K562 (cell line): ENCODE measurements around the gene DPP9. TPM values are rescaled to one million over a fixed set of nuclear protein-coding genes. Genes with fewer than 3 reads are reported as not detected.

Experiments
- ATAC-seq: fragments of 200-7000 bp; cut with Tn5 transposase; 3 replicates; pipeline ENCODE4 v1.9.1; 2020; ENCODE audit warnings: moderate library complexity
- BruUV-seq: library from RNA; stranded (reverse); fragments of 400-500 nt; replicated peaks from 2 replicates; lab custom pipeline; 2021; lab: Mats Ljungman, UMichigan
- CTCF ChIA-PET: fragments of 300-600 bp; formaldehyde crosslinking; extraction: SDS; loops from one replicate; lab custom pipeline; 2021; ENCODE audit warnings: low intra/inter-chr PET ratio; lab: Yijun Ruan, JAX
- POLR2A ChIA-PET: fragments of 300-600, 350-650 bp; sonication (Branson Sonifier 250); formaldehyde crosslinking; extraction: SDS; loops from one replicate; lab custom pipeline; 2021; ENCODE audit warnings: antibody characterized with exemption, inconsistent platforms; lab: Yijun Ruan, JAX
- DNase-seq, 4 experiments: peaks; one replicate each; pipeline versions ENCODE4 v3.0.0 to v3.0.0-alpha.2; 2011 to 2018; ENCODE audit warnings: low spot score in 3 of 4, mixed read lengths in 3 of 4; ENCODE audit errors: extremely low read depth in 1 of 4
- FAIRE-seq: peaks from 2 replicates; lab custom pipeline; 2011; peaks lifted over from hg19 to GRCh38; lab: Jason Lieb, UNC
- H2AFZ ChIP-seq: 2 replicates; pipeline ENCODE4 v1.6.0; 2011; ENCODE audit warnings: low read depth, low read length, control low read depth, inconsistent platforms
- H3K27ac ChIP-seq: fragments of 200-600 bp; 3 replicates; pipeline ENCODE4 v1.8.0; 2011; ENCODE audit warnings: low read depth, mild to moderate bottlenecking, control low read depth, inconsistent platforms, low read length, moderate library complexity, mixed read lengths; ENCODE audit errors: extremely low read depth
- H3K27me3 ChIP-seq, 2 experiments: fragments of 300-600 bp in 1 of 2; 2 replicates in 1 of 2; 3 replicates in 1 of 2; pipeline versions ENCODE4 v1.6.0 to v1.8.0; 2011; ENCODE audit warnings: inconsistent platforms in 2 of 2, low read length in 2 of 2, mild to moderate bottlenecking in 1 of 2, mixed read lengths in 1 of 2, moderate library complexity in 1 of 2; ENCODE audit not compliant: control insufficient read depth in 2 of 2, insufficient read depth in 2 of 2
- H3K36me3 ChIP-seq: fragments of 300-600 bp; 3 replicates; pipeline ENCODE4 v1.8.0; 2011; ENCODE audit warnings: mild to moderate bottlenecking, low read length, inconsistent platforms; ENCODE audit not compliant: control insufficient read depth, insufficient read depth
- H3K4me1 ChIP-seq, 2 experiments: fragments of 200-600 bp in 1 of 2; replicated peaks in 1 of 2; 2 replicates in 1 of 2; 3 replicates in 1 of 2; pipeline versions ENCODE4 v1.5.1 to v1.8.0; 2011; ENCODE audit warnings: inconsistent platforms in 2 of 2, low read length in 2 of 2, mild to moderate bottlenecking in 1 of 2, mixed read lengths in 1 of 2, moderate library complexity in 1 of 2; ENCODE audit not compliant: control insufficient read depth in 2 of 2, insufficient read depth in 2 of 2
- H3K4me2 ChIP-seq: 2 replicates; pipeline ENCODE4 v1.6.1; 2011; ENCODE audit warnings: low read length, control low read depth, inconsistent platforms, mixed read lengths; ENCODE audit not compliant: insufficient read depth
- H3K4me3 ChIP-seq: fragments of 200-600 bp; sonication (generic), shearing (Covaris generic); 2 replicates; pipeline ENCODE4 v1.5.1; 2016; ENCODE audit warnings: control low read depth, inconsistent platforms
- H3K79me2 ChIP-seq: fragments of 200-600 bp; 3 replicates; pipeline ENCODE4 v1.8.0; 2011; ENCODE audit warnings: low read length, inconsistent platforms; ENCODE audit not compliant: control insufficient read depth, insufficient read depth
- H3K9ac ChIP-seq, 2 experiments: 2 replicates each; pipeline versions ENCODE4 v1.6.0 to v1.6.1; 2011; ENCODE audit warnings: low read depth in 2 of 2, low read length in 2 of 2, control low read depth in 1 of 2, inconsistent platforms in 1 of 2, mild to moderate bottlenecking in 1 of 2, mixed read lengths in 1 of 2; ENCODE audit not compliant: insufficient read depth in 1 of 2
- H3K9me1 ChIP-seq: one replicate; pipeline ENCODE4 v1.6.0; 2011; ENCODE audit warnings: inconsistent platforms, mild to moderate bottlenecking, low read length, moderate library complexity; ENCODE audit not compliant: control insufficient read depth, insufficient read depth
- H3K9me3 ChIP-seq: replicated peaks from 2 replicates; pipeline ENCODE4 v1.5.1; 2011; ENCODE audit warnings: low read depth, low read length, inconsistent platforms; ENCODE audit not compliant: control insufficient read depth, insufficient read depth
- H4K20me1 ChIP-seq: replicated peaks from 2 replicates; pipeline ENCODE4 v1.6.1; 2011; ENCODE audit warnings: low read length, inconsistent platforms, mixed read lengths; ENCODE audit not compliant: control insufficient read depth, insufficient read depth
- NFIC ChIP-seq: fragments of 450-650 bp; IDR thresholded peaks from 2 replicates; pipeline ENCODE4 v1.6.1; 2017; ENCODE audit warnings: mild to moderate bottlenecking, inconsistent platforms
- POLR2G ChIP-seq: fragments of 200-400 bp; formaldehyde crosslinking; IDR thresholded peaks from 2 replicates; pipeline ENCODE4 v1.6.1; 2017; ENCODE audit warnings: low read depth, mild to moderate bottlenecking, antibody characterized with exemption, low read length, moderate library complexity
- RBFOX2 ChIP-seq: fragments of 200-400 bp; formaldehyde crosslinking; IDR thresholded peaks from 2 replicates; pipeline ENCODE4 v1.6.1; 2017; ENCODE audit warnings: low read depth, mild to moderate bottlenecking, low read length, moderate library complexity
- ZNF140 ChIP-seq: fragments of 250-450 bp; sonication (Bioruptor Pico); IDR thresholded peaks from 2 replicates; pipeline ENCODE4 v1.8.0; 2021; ENCODE audit warnings: moderate library complexity, mild to moderate bottlenecking, inconsistent platforms
- WGBS: fragments of 100-300 bp; shearing (Covaris generic); methylation state at CpG from one replicate; pipeline ENCODE4 v1.1.6; 2016; ENCODE audit warnings: low coverage, mixed read lengths; ENCODE audit not compliant: insufficient coverage; ENCODE audit errors: missing lambda C conversion rate; 5-methylcytosine and 5-hydroxymethylcytosine counted together
- in situ Hi-C: fragments of 300-500 bp; cut with MboI; formaldehyde crosslinking; loops from 4 replicates; pipeline ENCODE4 v1.15.0; 2018; ENCODE audit warnings: inconsistent platforms, mixed read lengths
- intact Hi-C: fragments of 100-400 bp; cut with micrococcal nuclease; formaldehyde crosslinking; loops from 2 replicates; pipeline ENCODE4 v1.14.2; 2022
- polyA plus RNA-seq, 8 experiments: library from polyadenylated mRNA; depleted of rRNA in 4 of 8; stranded (reverse) in 5 of 8; unstranded in 3 of 8; fragments of >200 nt; fragmentation: Nextera tagmentation in 2 of 8; fragmentation: Illumina TruSeq in 1 of 8; extraction: Ambion mirVana in 2 of 8; extraction: Trizol in 1 of 8; gene quantifications; 2 replicates each; pipeline versions ENCODE4 v1.2.1 to v1.2.3, GENCODE V29; 2011 to 2014; ENCODE audit warnings: inconsistent platforms in 1 of 8, missing spikeins in 1 of 8
- total RNA-seq, 7 experiments: library from RNA; depleted of rRNA in 6 of 7; stranded (reverse); fragments of >200 nt in 6 of 7; fragmentation: Illumina TruSeq in 2 of 7; extraction: Trizol in 2 of 7; gene quantifications; 2 replicates each; pipeline versions ENCODE4 v1.2.1 to v1.2.3, GENCODE V29; 2011 to 2021; ENCODE audit warnings: low replicate concordance in 1 of 7
- TF ChIP-seq, protein P1 (sequence below): sonication (generic); formaldehyde crosslinking; IDR thresholded peaks from 2 replicates; pipeline ENCODE4 v1.8.1; 2023; ENCODE audit warnings: mild to moderate bottlenecking, missing genetic modification reagents

DPP9 gene
- total and polyA plus RNA-seq, 9 of the 15 experiments (the other 6 are each of a cell fraction or from before 2014, with no cell fraction given), result 0.90 to 66.7 (median 24.5) TPM

DNA sequence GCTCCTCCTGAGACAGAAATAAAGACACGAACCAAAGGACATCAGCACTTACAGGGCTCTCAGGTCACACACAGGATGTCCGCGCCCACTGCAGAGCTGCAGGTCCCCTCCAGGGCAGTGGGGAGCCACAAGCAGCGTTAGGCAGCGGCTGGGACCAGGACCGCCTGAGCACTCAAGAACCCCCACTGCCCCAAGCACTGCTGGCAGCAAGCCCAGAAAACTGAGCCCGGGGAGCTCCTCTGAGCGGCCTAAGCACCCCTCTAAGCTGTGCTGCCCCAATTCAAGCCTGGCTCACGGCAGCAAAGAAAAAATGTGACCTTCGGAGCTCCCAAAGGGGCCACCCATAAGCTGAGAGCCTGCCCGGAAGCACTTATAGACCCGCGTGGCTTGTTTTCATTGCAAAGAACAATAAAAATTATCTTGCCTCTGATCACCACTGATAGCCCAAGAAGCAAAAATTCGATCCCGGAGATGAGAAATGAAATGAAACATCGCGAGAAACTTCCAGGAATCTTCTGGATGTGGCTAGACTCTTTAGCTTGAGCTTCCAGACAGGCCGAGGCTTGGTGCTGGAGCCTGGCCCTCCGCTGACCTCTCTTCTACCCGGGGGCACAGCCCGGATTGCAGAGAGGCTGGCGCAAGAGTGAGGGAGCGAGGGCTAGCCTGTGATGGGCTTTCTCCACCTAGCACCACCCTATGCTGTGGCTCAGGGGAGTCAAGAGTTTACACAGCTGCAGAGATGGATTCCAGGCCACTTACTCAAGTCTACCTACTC, 6.3 kb downstream of the DPP9 start:
- DNase-seq (no peak), ATAC-seq (no peak), FAIRE-seq (no peak)
- Histone ChIP-seq H3K36me3 (peaks cover 89% of the 10 kb centered on the region; the same call in 2 of the 3 replicates), H4K20me1 (peaks cover 9% of the 10 kb centered on the region; the same call in 1 of the 2 replicates), H2AFZ (no peak overlapping the region), H3K4me2 (no peak overlapping the region), H3K27me3 (no peaks in the 10 kb centered on the region), H3K9ac (no peak overlapping the region; a peak in 1 of 4 replicates), H3K4me1 (peaks cover 7 to 33% of the 10 kb centered on the region in 2 experiments), H3K79me2 (peaks cover 22% of the 10 kb centered on the region), H3K9me1 (no peaks in the 10 kb centered on the region), H3K4me3 (no peak overlapping the region), H3K9me3 (no peaks in the 10 kb centered on the region), H3K27ac (no peak overlapping the region)
- ChIA-PET POLR2A (interaction anchor here (0.6 to 1.5 kb wide), 6 partner anchors 28 to 1003 kb away, joined by 3 to 8 read pairs (median 3); partner anchors contain the start of genes CATSPERD and LONP1), CTCF (no interaction called here)
- WGBS, result 79% methylated on average over 21 of the region's 23 CpGs
- in situ Hi-C loops (no loop called here), intact Hi-C loops (no loop called here)
- no TSS peak for BruUV-seq
- TF ChIP-seq POLR2G (peak; percentile 23; the same call in 1 of the 2 replicates), NFIC (0 out of 2 replicates have a peak, but pooled peaks have one; percentile 15), RBFOX2 (peak; percentile 27; the same call in 1 of the 2 replicates), ZNF140 (CRISPR knock-in tag) (no peak)
- TF ChIP-seq, protein P1, sequence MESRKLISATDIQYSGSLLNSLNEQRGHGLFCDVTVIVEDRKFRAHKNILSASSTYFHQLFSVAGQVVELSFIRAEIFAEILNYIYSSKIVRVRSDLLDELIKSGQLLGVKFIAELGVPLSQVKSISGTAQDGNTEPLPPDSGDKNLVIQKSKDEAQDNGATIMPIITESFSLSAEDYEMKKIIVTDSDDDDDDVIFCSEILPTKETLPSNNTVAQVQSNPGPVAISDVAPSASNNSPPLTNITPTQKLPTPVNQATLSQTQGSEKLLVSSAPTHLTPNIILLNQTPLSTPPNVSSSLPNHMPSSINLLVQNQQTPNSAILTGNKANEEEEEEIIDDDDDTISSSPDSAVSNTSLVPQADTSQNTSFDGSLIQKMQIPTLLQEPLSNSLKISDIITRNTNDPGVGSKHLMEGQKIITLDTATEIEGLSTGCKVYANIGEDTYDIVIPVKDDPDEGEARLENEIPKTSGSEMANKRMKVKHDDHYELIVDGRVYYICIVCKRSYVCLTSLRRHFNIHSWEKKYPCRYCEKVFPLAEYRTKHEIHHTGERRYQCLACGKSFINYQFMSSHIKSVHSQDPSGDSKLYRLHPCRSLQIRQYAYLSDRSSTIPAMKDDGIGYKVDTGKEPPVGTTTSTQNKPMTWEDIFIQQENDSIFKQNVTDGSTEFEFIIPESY (CRISPR knock-in tag), result 0 out of 2 replicates have a peak, but pooled peaks have one; percentile 22
